ENCODE measurements around the gene SLC3A2. TPM values are rescaled to one million over a fixed set of nuclear protein-coding genes. Genes with fewer than 3 reads are reported as not detected.

SLC3A2 gene
- total RNA-seq, 2 donors from 2014 or later: 234 to 307 TPM

GRCh38 chr11:62919476-62919875 lies 38.8 kb downstream of the SLC3A2 start:
- ATAC-seq: no peak
- Mint-ChIP-seq H3K36me3 (no peaks in the 10 kb centered on the region), H3K4me3 (no peak overlapping the region), H3K9me3 (no peaks in the 10 kb centered on the region), H3K27ac (no peak overlapping the region), H3K27me3 (peaks cover 11 to 27% of the 10 kb centered on the region in 2 donors), H3K4me1 (ENCODE audit: low read depth in 2 of 2) (peaks cover 0 to 8% of the 10 kb centered on the region in 2 donors)
- DNase-seq (ENCODE audit: low spot score): no peak

- no peak overlapping the region for H3K4me3 Mint-ChIP-seq
- peaks cover 11 to 27% of the 10 kb centered on the region in 2 donors for H3K27me3 Mint-ChIP-seq
- no peaks in the 10 kb centered on the region for H3K9me3 Mint-ChIP-seq
- H3K36me3 Mint-ChIP-seq: no peaks in the 10 kb centered on the region
- H3K27ac Mint-ChIP-seq: no peak overlapping the region
- ATAC-seq (no peak), DNase-seq (ENCODE audit: low spot score) (no peak)
- H3K4me1 Mint-ChIP-seq (ENCODE audit: low read depth in 2 of 2): peaks cover 0 to 8% of the 10 kb centered on the region in 2 donors
These were observed 39.4 kb downstream of the SLC3A2 start for GRCh38 chr11:62919898-62920640.

- DNase-seq (ENCODE audit: low spot score) (no peak), ATAC-seq (no peak)
- Mint-ChIP-seq H3K4me1 (ENCODE audit: low read depth in 2 of 2) (peaks cover 0 to 14% of the 10 kb centered on the region in 2 donors), H3K36me3 (no peaks in the 10 kb centered on the region), H3K27me3 (peaks cover 18 to 29% of the 10 kb centered on the region in 2 donors), H3K4me3 (peak within 1 kb of the TSS; percentile 13), H3K9me3 (no peaks in the 10 kb centered on the region), H3K27ac (no peak within 1 kb of the TSS)
These were observed 40.5 kb downstream of the SLC3A2 start, which contains the start of gene CHRM1 for GRCh38 chr11:62921201-62921572. Gene CHRM1 (minus strand): TSS chr11:62921363. CDS start chr11:62911100, 10,263 bp downstream.

GRCh38 chr11:62921573-62922188 lies 41.0 kb downstream of the SLC3A2 start:
- H3K4me3 Mint-ChIP-seq: no peak overlapping the region
- H3K27ac Mint-ChIP-seq: no peak overlapping the region
- ATAC-seq: no peak
- H3K9me3 Mint-ChIP-seq: no peaks in the 10 kb centered on the region
- H3K36me3 Mint-ChIP-seq: no peaks in the 10 kb centered on the region
- no peak for DNase-seq (ENCODE audit: low spot score)
- peaks cover 18 to 31% of the 10 kb centered on the region in 2 donors for H3K27me3 Mint-ChIP-seq
- peaks cover 0 to 14% of the 10 kb centered on the region in 2 donors for H3K4me1 Mint-ChIP-seq (ENCODE audit: low read depth in 2 of 2)

GRCh38 chr11:62922189-62922589 lies 41.5 kb downstream of the SLC3A2 start:
- Mint-ChIP-seq H3K9me3 (no peaks in the 10 kb centered on the region), H3K4me3 (peak overlapping the region; percentile 13), H3K27ac (no peak overlapping the region), H3K4me1 (ENCODE audit: low read depth in 2 of 2) (peaks cover 0 to 14% of the 10 kb centered on the region in 2 donors), H3K27me3 (peaks cover 18 to 31% of the 10 kb centered on the region in 2 donors), H3K36me3 (no peaks in the 10 kb centered on the region)
- ATAC-seq (no peak), DNase-seq (ENCODE audit: low spot score) (no peak)

- Mint-ChIP-seq H3K27me3 (peaks cover 25 to 38% of the 10 kb centered on the region in 2 donors), H3K9me3 (no peaks in the 10 kb centered on the region), H3K4me3 (peak overlapping the region; percentile 13), H3K27ac (no peak overlapping the region), H3K36me3 (no peaks in the 10 kb centered on the region), H3K4me1 (ENCODE audit: low read depth in 2 of 2) (peaks cover 0 to 14% of the 10 kb centered on the region in 2 donors)
- ATAC-seq: no peak
- no peak for DNase-seq (ENCODE audit: low spot score)
These were observed 42.1 kb downstream of the SLC3A2 start for GRCh38 chr11:62922653-62923431.

- Mint-ChIP-seq H3K9me3 (no peaks in the 10 kb centered on the region), H3K27ac (no peak overlapping the region), H3K36me3 (no peaks in the 10 kb centered on the region), H3K4me1 (ENCODE audit: low read depth in 2 of 2) (peaks cover 0 to 14% of the 10 kb centered on the region in 2 donors), H3K27me3 (peaks cover 35 to 42% of the 10 kb centered on the region in 2 donors), H3K4me3 (no peak overlapping the region)
- DNase-seq (ENCODE audit: low spot score): no peak
- no peak for ATAC-seq
These were observed 43.1 kb downstream of the SLC3A2 start for GRCh38 chr11:62923601-62924411.

GRCh38 chr11:62925308-62925707 lies 44.6 kb downstream of the SLC3A2 start:
- no peak for DNase-seq (ENCODE audit: low spot score)
- no peaks in the 10 kb centered on the region for H3K9me3 Mint-ChIP-seq

GRCh38 chr11:62925745-62926679 lies 45.3 kb downstream of the SLC3A2 start:
- Mint-ChIP-seq H3K4me1 (ENCODE audit: low read depth in 2 of 2) (peaks cover 0 to 14% of the 10 kb centered on the region in 2 donors), H3K4me3 (no peak overlapping the region), H3K9me3 (no peaks in the 10 kb centered on the region), H3K27ac (no peak overlapping the region), H3K27me3 (peaks cover 53% of the 10 kb centered on the region in 2 donors), H3K36me3 (no peaks in the 10 kb centered on the region)
- DNase-seq (ENCODE audit: low spot score) (no peak), ATAC-seq (peak in 1 of 2 donors; percentile 52)

More at GRCh38 chr11:62925308-62925707, 44.6 kb downstream of the SLC3A2 start:
- Mint-ChIP-seq H3K27ac (no peak overlapping the region), H3K4me3 (no peak overlapping the region), H3K36me3 (no peaks in the 10 kb centered on the region), H3K27me3 (peaks cover 48 to 50% of the 10 kb centered on the region in 2 donors), H3K4me1 (ENCODE audit: low read depth in 2 of 2) (peaks cover 0 to 14% of the 10 kb centered on the region in 2 donors)
- no peak for ATAC-seq

- no peak for DNase-seq (ENCODE audit: low spot score)
- Mint-ChIP-seq H3K27me3 (peaks cover 53 to 57% of the 10 kb centered on the region in 2 donors), H3K4me1 (ENCODE audit: low read depth in 2 of 2) (peaks cover 0 to 14% of the 10 kb centered on the region in 2 donors), H3K27ac (no peak overlapping the region), H3K36me3 (no peaks in the 10 kb centered on the region), H3K9me3 (no peaks in the 10 kb centered on the region), H3K4me3 (no peak overlapping the region)
- no peak for ATAC-seq
These were observed 46.2 kb downstream of the SLC3A2 start for GRCh38 chr11:62926680-62927455.

GRCh38 chr11:62928011-62928410 lies 47.3 kb downstream of the SLC3A2 start:
- Mint-ChIP-seq H3K36me3 (no peaks in the 10 kb centered on the region), H3K27ac (no peak overlapping the region), H3K4me3 (no peak overlapping the region), H3K4me1 (ENCODE audit: low read depth in 2 of 2) (peaks cover 0 to 12% of the 10 kb centered on the region in 2 donors), H3K9me3 (no peaks in the 10 kb centered on the region), H3K27me3 (peaks cover 48 to 50% of the 10 kb centered on the region in 2 donors)
- ATAC-seq (no peak), DNase-seq (ENCODE audit: low spot score) (no peak)

GRCh38 chr11:62930157-62930556 lies 49.5 kb downstream of the SLC3A2 start:
- ATAC-seq (no peak), DNase-seq (ENCODE audit: low spot score) (no peak)
- no peaks in the 10 kb centered on the region for H3K36me3 Mint-ChIP-seq
- H3K4me1 Mint-ChIP-seq (ENCODE audit: low read depth in 2 of 2): peaks cover 0 to 6% of the 10 kb centered on the region in 2 donors
- peaks cover 41 to 50% of the 10 kb centered on the region in 2 donors for H3K27me3 Mint-ChIP-seq
- no peak overlapping the region for H3K4me3 Mint-ChIP-seq
- no peak overlapping the region for H3K27ac Mint-ChIP-seq
- H3K9me3 Mint-ChIP-seq: no peaks in the 10 kb centered on the region

Data from natural killer cell treated with Interleukin-12 subunit alpha and Interleukin-12 subunit beta and Interleukin-15 and Interleukin-18, amount 100 ng/mL, for 72 hours (primary cell).